Liver (tissue), 9 donors: ENCODE measurements around the gene AOAH. TPM values are rescaled to one million over a fixed set of nuclear protein-coding genes. Genes with fewer than 3 reads are reported as not detected.
"Not testable (repeated sequence)": the region's sequence is repeated elsewhere in the genome, so short reads cannot be mapped to it uniquely, and the experiment has no call there.

ENCODE experiments used
- DNase-seq: peaks from one replicate; pipeline ENCODE4 v3.0.0-alpha.2; 2017; ENCODE audit warnings: low spot score
- H3K27ac ChIP-seq, 2 donors: one replicate each; pipeline ENCODE4 v1.7.0; 2013; ENCODE audit warnings: inconsistent platforms in 2 of 2, low read length in 2 of 2, control low read depth in 1 of 2, low read depth in 1 of 2, mild to moderate bottlenecking in 1 of 2
- H3K27me3 ChIP-seq, 4 donors: one replicate each; pipeline versions ENCODE4 v1.6.1 to v1.7.0; 2013; ENCODE audit warnings: low read length in 3 of 4, inconsistent platforms in 1 of 4, mild to moderate bottlenecking in 1 of 4, moderate library complexity in 1 of 4; ENCODE audit not compliant: control insufficient read depth in 4 of 4, insufficient read depth in 4 of 4
- H3K36me3 ChIP-seq, 4 donors: one replicate each; pipeline versions ENCODE4 v1.6.1 to v1.7.0; 2013; ENCODE audit warnings: low read length in 3 of 4, mild to moderate bottlenecking in 3 of 4, low read depth in 1 of 4, moderate library complexity in 1 of 4; ENCODE audit not compliant: control insufficient read depth in 4 of 4, insufficient read depth in 3 of 4
- H3K4me1 ChIP-seq, 4 donors: one replicate each; pipeline versions ENCODE4 v1.6.1 to v1.7.0; 2013; ENCODE audit warnings: low read length in 3 of 4, mild to moderate bottlenecking in 3 of 4, moderate library complexity in 1 of 4; ENCODE audit not compliant: control insufficient read depth in 4 of 4, insufficient read depth in 4 of 4
- H3K4me3 ChIP-seq, 3 donors: one replicate each; pipeline versions ENCODE4 v1.6.1 to v1.7.0; 2013; ENCODE audit warnings: low read length in 3 of 3, control low read depth in 1 of 3, low read depth in 1 of 3, mild to moderate bottlenecking in 1 of 3
- H3K9ac ChIP-seq, 2 donors: one replicate each; pipeline ENCODE4 v1.7.0; 2013; ENCODE audit warnings: low read length in 2 of 2, mild to moderate bottlenecking in 2 of 2, moderate library complexity in 2 of 2, control low read depth in 1 of 2, low read depth in 1 of 2
- H3K9me3 ChIP-seq, 4 donors: one replicate each; pipeline versions ENCODE4 v1.6.1 to v1.7.0; 2013; ENCODE audit warnings: low read length in 3 of 4; ENCODE audit not compliant: control insufficient read depth in 4 of 4
- EGR1 ChIP-seq, 2 donors: IDR thresholded peaks; 2 replicates each; pipeline ENCODE4 v1.6.1; 2016 to 2018; ENCODE audit warnings: antibody characterized with exemption in 2 of 2, low read depth in 2 of 2
- FOXA1 ChIP-seq: IDR thresholded peaks from 2 replicates; pipeline ENCODE4 v1.6.1; 2016; ENCODE audit warnings: antibody characterized with exemption
- FOXA2 ChIP-seq: IDR thresholded peaks from 2 replicates; pipeline ENCODE4 v1.6.1; 2016; ENCODE audit warnings: antibody characterized with exemption
- GABPA ChIP-seq, 2 donors: IDR thresholded peaks in 1 of 2; conservative IDR thresholded peaks in 1 of 2; 2 replicates each; pipeline ENCODE4 v1.6.1; 2016; ENCODE audit warnings: antibody characterized with exemption in 2 of 2, mild to moderate bottlenecking in 1 of 2, moderate library complexity in 1 of 2
- HNF4A ChIP-seq, 2 donors: conservative IDR thresholded peaks; 2 replicates each; pipeline ENCODE4 v1.6.1; 2016; ENCODE audit warnings: antibody characterized with exemption in 2 of 2, mild to moderate bottlenecking in 2 of 2
- JUND ChIP-seq, 2 donors: IDR thresholded peaks; 2 replicates each; pipeline ENCODE4 v1.6.1; 2016; ENCODE audit warnings: antibody characterized with exemption in 2 of 2
- NR2F2 ChIP-seq: IDR thresholded peaks from 2 replicates; pipeline ENCODE4 v1.6.1; 2016; ENCODE audit warnings: antibody characterized with exemption
- RAD21 ChIP-seq, 2 donors: IDR thresholded peaks; 2 replicates each; pipeline ENCODE4 v1.6.1; 2016; ENCODE audit warnings: antibody characterized with exemption in 2 of 2, mild to moderate bottlenecking in 2 of 2
- RXRA ChIP-seq, 2 donors: IDR thresholded peaks; 2 replicates each; pipeline ENCODE4 v1.6.1; 2017 to 2018; ENCODE audit warnings: antibody characterized with exemption in 2 of 2, mild to moderate bottlenecking in 1 of 2
- SP1 ChIP-seq: IDR thresholded peaks from 2 replicates; pipeline ENCODE4 v1.6.1; 2018; ENCODE audit warnings: antibody characterized with exemption, mild to moderate bottlenecking
- TAF1 ChIP-seq: conservative IDR thresholded peaks from 2 replicates; pipeline ENCODE4 v1.6.1; 2016; ENCODE audit warnings: antibody characterized with exemption, mild to moderate bottlenecking
- ZBTB33 ChIP-seq: IDR thresholded peaks from 2 replicates; pipeline ENCODE4 v1.6.1; 2016; ENCODE audit warnings: antibody characterized with exemption
- WGBS: extraction: QIAGEN DNeasy Blood & Tissue Kit; methylation state at CpG from one replicate; pipeline ENCODE4 v1.1.7; 2013; 5-methylcytosine and 5-hydroxymethylcytosine counted together
- polyA plus RNA-seq, 2 donors: library from polyadenylated mRNA; stranded (reverse) in 1 of 2; unstranded in 1 of 2; fragments of 200-250 nt in 1 of 2; fragments of >200 nt in 1 of 2; fragmentation: Nextera tagmentation in 1 of 2; extraction: Ambion mirVana in 1 of 2; gene quantifications; one replicate each; pipeline versions ENCODE4 v1.2.1 to v1.2.3, GENCODE V29; 2013 to 2015
- total RNA-seq, 2 donors: library from RNA; depleted of rRNA; stranded (reverse); fragments of >200 nt; gene quantifications; one replicate each; pipeline ENCODE4 v1.2.3, GENCODE V29; 2014
- TF ChIP-seq, protein P1 (sequence below): fragments of 150-350 bp; IDR thresholded peaks from 2 replicates; pipeline ENCODE4 v1.5.1; 2017; ENCODE audit warnings: improper control_type of control experiment, low read depth, low read length; ENCODE audit not compliant: missing input control
- donor health status: healthy.
- donor health status: healthy.
- donor health status: healthy.
- donor health status: healthy.
- donor health status: healthy.

The AOAH gene
- total and polyA plus RNA-seq, 4 donors = 2.4 to 26.7 (median 5.8) TPM

- DNase-seq = no peak
- Histone ChIP-seq H3K9me3 (peaks cover 0 to 3% (median 0%) of the 10 kb centered on the region in 4 donors), H3K9ac (no peak overlapping the region), H3K4me3 (no peak overlapping the region), H3K27ac (no peak overlapping the region), H3K36me3 (no peaks in the 10 kb centered on the region), H3K27me3 (no peaks in the 10 kb centered on the region), H3K4me1 (peaks cover 0 to 3% (median 0%) of the 10 kb centered on the region in 4 donors)
- TF ChIP-seq FOXA1 (no peak), HNF4A (conservative IDR thresholded peaks at IDR 0.05) (no peak)
- WGBS = 77% methylated on average over 4 of the region's 4 CpGs
Measured at GRCh38 chr7:36707898-36708297, 16.4 kb downstream of the AOAH start.

- Histone ChIP-seq H3K9me3 (peaks cover 0 to 3% (median 0%) of the 10 kb centered on the region in 4 donors), H3K27ac (no peak overlapping the region), H3K9ac (no peak overlapping the region), H3K4me1 (peaks cover 0 to 3% (median 0%) of the 10 kb centered on the region in 4 donors), H3K36me3 (no peaks in the 10 kb centered on the region), H3K4me3 (no peak overlapping the region), H3K27me3 (no peaks in the 10 kb centered on the region)
- no peak for TF ChIP-seq JUND (IDR thresholded peaks at IDR 0.05)
- no peak for TF ChIP-seq FOXA2
- TF ChIP-seq FOXA1 = no peak
- TF ChIP-seq SP1 = no peak
- TF ChIP-seq TAF1 = no peak
- no peak for TF ChIP-seq NR2F2
- TF ChIP-seq EGR1 (IDR thresholded peaks at IDR 0.05; ENCODE audit: low read depth in 2 of 2) = no peak
- no peak for TF ChIP-seq HNF4A (conservative IDR thresholded peaks at IDR 0.05)
- TF ChIP-seq GABPA (IDR thresholded peaks at IDR 0.05 in 1 of 2, conservative IDR thresholded peaks at IDR 0.05 in 1 of 2) = no peak
- TF ChIP-seq, protein P1, sequence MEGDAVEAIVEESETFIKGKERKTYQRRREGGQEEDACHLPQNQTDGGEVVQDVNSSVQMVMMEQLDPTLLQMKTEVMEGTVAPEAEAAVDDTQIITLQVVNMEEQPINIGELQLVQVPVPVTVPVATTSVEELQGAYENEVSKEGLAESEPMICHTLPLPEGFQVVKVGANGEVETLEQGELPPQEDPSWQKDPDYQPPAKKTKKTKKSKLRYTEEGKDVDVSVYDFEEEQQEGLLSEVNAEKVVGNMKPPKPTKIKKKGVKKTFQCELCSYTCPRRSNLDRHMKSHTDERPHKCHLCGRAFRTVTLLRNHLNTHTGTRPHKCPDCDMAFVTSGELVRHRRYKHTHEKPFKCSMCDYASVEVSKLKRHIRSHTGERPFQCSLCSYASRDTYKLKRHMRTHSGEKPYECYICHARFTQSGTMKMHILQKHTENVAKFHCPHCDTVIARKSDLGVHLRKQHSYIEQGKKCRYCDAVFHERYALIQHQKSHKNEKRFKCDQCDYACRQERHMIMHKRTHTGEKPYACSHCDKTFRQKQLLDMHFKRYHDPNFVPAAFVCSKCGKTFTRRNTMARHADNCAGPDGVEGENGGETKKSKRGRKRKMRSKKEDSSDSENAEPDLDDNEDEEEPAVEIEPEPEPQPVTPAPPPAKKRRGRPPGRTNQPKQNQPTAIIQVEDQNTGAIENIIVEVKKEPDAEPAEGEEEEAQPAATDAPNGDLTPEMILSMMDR = no peak
- no peak for TF ChIP-seq RXRA (IDR thresholded peaks at IDR 0.05)
- no peak for TF ChIP-seq ZBTB33
- no peak for TF ChIP-seq RAD21 (IDR thresholded peaks at IDR 0.05)
- WGBS = 70% methylated on average over 3 of the region's 3 CpGs
- DNase-seq = no peak
Measured at GRCh38 chr7:36707465-36707864, 16.8 kb downstream of the AOAH start.

DNA sequence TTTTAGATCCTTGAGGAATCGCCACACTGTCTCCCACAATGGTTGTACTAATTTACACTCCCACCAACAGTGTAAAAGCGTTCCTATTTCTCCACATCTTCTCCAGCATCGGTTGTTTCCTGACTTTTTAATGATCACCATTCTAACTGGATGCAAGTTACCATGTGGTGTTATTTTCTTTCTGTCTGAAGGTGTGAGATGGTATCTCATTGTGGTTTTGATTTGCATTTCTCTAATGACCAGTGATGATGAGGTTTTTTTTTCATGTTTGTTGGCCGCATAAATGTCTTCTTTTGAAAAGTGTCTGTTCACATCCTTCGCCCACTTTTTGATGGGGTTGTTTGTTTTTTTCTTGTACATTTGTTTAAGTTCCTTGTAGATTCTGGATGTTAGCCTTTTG is 20.4 kb downstream of the AOAH start:
- H3K4me1 ChIP-seq, H3K27me3 ChIP-seq, H3K36me3 ChIP-seq, DNase-seq, H3K27ac ChIP-seq, H3K9me3 ChIP-seq, H3K9ac ChIP-seq, H3K4me3 ChIP-seq: not testable (repeated sequence)
- 96% methylated on average over 5 of the region's 5 CpGs for WGBS
